GM23338 (cell line): Measurements from ENCODE around the gene IGF2BP2.

Experiments
- CREB1 ChIP-seq: fragments of 250-450 bp; sonication (Bioruptor Pico); IDR thresholded peaks from 2 replicates; pipeline ENCODE4 v1.5.0; 2020; ENCODE audit warnings: low read depth, mild to moderate bottlenecking, moderate library complexity
- EZH2 ChIP-seq: fragments of 200-600 bp; sonication (generic); IDR thresholded peaks from one replicate; pipeline ENCODE4 v1.8.0; 2017; ENCODE audit warnings: antibody characterized with exemption, mild to moderate bottlenecking, low read depth; ENCODE audit not compliant: unreplicated experiment
- EZH2phosphoT487 ChIP-seq: fragments of 200-600 bp; sonication (generic); IDR thresholded peaks from one replicate; pipeline ENCODE4 v1.8.1; 2018; ENCODE audit warnings: antibody characterized with exemption; ENCODE audit not compliant: unreplicated experiment
- POLR2AphosphoS5 ChIP-seq: IDR thresholded peaks from 2 replicates; pipeline ENCODE4 v1.6.1; 2016; ENCODE audit warnings: antibody characterized with exemption, low read depth
- ZNF114 ChIP-seq: fragments of 250-450 bp; sonication (Bioruptor Pico); IDR thresholded peaks from 2 replicates; pipeline ENCODE4 v1.5.0; 2020; ENCODE audit warnings: mild to moderate bottlenecking, moderate library complexity
- TF ChIP-seq, protein P1 (sequence below), 2 experiments: fragments of 200-600 bp in 1 of 2; sonication (generic) in 1 of 2; conservative IDR thresholded peaks; 2 replicates each; pipeline versions ENCODE4 v1.5.1 to v1.6.1; 2016 to 2017; ENCODE audit warnings: antibody characterized with exemption in 2 of 2, low read depth in 2 of 2, mild to moderate bottlenecking in 2 of 2, moderate library complexity in 1 of 2
- TF ChIP-seq, protein P2 (sequence below): IDR thresholded peaks from one replicate; pipeline ENCODE4 v1.6.1; 2018; ENCODE audit warnings: antibody characterized with exemption; ENCODE audit not compliant: unreplicated experiment

DNA sequence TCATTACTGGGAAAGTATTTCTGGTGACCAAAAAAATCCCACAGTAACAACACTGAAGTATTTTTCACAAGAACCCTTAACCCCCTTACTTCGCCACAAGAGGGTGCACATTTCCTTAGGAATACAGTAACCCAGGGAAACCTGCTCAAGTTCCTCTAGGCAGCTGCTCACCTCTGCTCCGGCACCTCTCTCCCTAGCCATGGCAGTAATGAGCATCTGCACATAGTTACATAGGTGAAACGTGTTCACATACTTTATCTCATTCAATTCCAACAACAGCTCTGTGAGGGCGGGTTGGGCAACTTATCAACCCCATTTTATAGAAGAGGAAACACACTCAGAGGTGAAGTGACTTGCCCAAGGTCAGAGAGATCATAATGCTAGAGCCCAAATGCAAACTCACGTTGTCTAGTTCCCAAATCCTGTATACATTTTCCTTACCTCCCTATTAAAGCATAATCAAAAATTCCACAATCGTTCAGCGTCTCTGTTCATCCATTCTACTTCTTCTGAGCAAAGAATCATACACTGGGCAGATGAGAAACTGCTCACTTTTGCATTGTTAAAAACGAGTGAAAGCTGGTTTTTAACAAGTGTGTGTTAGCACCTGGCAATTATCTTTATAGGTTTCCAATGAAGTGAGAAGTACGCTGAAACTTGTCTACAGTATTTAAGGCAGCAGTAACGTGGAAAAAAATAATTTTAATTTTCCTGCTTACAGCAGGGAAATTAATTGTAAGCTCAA lies 90.7 kb downstream of the IGF2BP2 start:
- TF ChIP-seq, protein P1, sequence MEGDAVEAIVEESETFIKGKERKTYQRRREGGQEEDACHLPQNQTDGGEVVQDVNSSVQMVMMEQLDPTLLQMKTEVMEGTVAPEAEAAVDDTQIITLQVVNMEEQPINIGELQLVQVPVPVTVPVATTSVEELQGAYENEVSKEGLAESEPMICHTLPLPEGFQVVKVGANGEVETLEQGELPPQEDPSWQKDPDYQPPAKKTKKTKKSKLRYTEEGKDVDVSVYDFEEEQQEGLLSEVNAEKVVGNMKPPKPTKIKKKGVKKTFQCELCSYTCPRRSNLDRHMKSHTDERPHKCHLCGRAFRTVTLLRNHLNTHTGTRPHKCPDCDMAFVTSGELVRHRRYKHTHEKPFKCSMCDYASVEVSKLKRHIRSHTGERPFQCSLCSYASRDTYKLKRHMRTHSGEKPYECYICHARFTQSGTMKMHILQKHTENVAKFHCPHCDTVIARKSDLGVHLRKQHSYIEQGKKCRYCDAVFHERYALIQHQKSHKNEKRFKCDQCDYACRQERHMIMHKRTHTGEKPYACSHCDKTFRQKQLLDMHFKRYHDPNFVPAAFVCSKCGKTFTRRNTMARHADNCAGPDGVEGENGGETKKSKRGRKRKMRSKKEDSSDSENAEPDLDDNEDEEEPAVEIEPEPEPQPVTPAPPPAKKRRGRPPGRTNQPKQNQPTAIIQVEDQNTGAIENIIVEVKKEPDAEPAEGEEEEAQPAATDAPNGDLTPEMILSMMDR (conservative IDR thresholded peaks at IDR 0.05; ENCODE audit: low read depth in 2 of 2): peak; percentile 83 to 89
- TF ChIP-seq POLR2AphosphoS5: no peak
- no peak for TF ChIP-seq EZH2
- no peak for TF ChIP-seq EZH2phosphoT487
- TF ChIP-seq CREB1 (CRISPR knock-in tag): no peak
- TF ChIP-seq, protein P2, sequence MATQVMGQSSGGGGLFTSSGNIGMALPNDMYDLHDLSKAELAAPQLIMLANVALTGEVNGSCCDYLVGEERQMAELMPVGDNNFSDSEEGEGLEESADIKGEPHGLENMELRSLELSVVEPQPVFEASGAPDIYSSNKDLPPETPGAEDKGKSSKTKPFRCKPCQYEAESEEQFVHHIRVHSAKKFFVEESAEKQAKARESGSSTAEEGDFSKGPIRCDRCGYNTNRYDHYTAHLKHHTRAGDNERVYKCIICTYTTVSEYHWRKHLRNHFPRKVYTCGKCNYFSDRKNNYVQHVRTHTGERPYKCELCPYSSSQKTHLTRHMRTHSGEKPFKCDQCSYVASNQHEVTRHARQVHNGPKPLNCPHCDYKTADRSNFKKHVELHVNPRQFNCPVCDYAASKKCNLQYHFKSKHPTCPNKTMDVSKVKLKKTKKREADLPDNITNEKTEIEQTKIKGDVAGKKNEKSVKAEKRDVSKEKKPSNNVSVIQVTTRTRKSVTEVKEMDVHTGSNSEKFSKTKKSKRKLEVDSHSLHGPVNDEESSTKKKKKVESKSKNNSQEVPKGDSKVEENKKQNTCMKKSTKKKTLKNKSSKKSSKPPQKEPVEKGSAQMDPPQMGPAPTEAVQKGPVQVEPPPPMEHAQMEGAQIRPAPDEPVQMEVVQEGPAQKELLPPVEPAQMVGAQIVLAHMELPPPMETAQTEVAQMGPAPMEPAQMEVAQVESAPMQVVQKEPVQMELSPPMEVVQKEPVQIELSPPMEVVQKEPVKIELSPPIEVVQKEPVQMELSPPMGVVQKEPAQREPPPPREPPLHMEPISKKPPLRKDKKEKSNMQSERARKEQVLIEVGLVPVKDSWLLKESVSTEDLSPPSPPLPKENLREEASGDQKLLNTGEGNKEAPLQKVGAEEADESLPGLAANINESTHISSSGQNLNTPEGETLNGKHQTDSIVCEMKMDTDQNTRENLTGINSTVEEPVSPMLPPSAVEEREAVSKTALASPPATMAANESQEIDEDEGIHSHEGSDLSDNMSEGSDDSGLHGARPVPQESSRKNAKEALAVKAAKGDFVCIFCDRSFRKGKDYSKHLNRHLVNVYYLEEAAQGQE: no peak
- no peak for TF ChIP-seq ZNF114 (CRISPR knock-in tag)
